ENCODE measurements around the gene SSH3.

DNA sequence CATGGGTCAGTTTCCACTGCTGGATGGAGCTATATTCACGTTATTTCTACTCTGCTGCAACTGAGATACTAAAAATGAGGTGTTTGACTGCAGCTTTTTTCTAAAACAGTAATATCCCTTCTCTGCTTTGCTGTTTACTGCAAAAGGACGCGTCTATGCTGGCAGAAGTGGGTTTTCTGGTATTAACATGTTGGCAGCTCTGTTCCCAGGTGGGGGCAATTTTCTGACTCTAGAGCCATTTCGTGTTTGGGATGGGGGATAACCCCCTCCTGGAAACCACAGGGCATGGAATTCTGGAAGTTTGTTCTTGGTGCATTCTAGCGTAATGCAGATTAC is 32.2 kb upstream of the SSH3 start:
- no peak for TF ChIP-seq OSR1 (CRISPR knock-in tag; IDR thresholded peaks at IDR 0.05)
- no peak for TF ChIP-seq PATZ1 (CRISPR knock-in tag; IDR thresholded peaks at IDR 0.05; ENCODE audit: borderline replicate concordance)
- TF ChIP-seq CSDC2 (CRISPR knock-in tag; IDR thresholded peaks at IDR 0.05): no peak
- no peak for TF ChIP-seq ZNF8 (CRISPR knock-in tag; IDR thresholded peaks at IDR 0.05)
